Measurements from ENCODE around the gene USP5. TPM values are rescaled to one million over a fixed set of nuclear protein-coding genes. Genes with fewer than 3 reads are reported as not detected.

USP5 gene
- total RNA-seq, 2 donors from 2014 or later = 82.6 to 132 TPM

DNA sequence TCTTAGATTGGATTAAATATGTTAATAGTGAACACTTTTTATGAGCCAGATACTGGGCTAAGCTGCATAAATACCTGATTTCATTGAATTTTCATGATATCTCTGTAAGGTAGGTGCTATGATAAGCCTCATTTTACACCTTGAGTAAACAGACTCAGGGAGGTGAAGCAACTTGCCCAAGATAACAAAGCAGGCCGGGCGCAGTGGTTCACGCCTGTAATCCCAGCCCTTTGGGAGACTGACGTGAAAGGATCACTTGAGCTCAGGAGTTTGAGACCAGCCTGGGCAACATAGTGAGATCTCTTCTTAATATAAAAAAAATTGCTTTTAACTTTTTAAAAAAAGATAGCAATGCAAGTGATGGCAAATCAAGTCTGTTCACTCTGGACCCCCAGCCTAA lies 9.9 kb upstream of the USP5 start:
- H3K27ac ChIP-seq = no peak overlapping the region
- DNase-seq = no peak
- H3K27me3 ChIP-seq = no peaks in the 10 kb centered on the region
- no peaks in the 10 kb centered on the region for H3K4me1 ChIP-seq
- intact Hi-C loops (cut with DNase I) = no loop called here
- H3K36me3 ChIP-seq = no peaks in the 10 kb centered on the region
- H3K9me3 ChIP-seq = no peaks in the 10 kb centered on the region
- no peak overlapping the region for H3K4me3 ChIP-seq
- H3K9ac ChIP-seq (ENCODE audit: low read depth in 2 of 2, low read length in 2 of 2) = no peak overlapping the region
- TF ChIP-seq, protein P1, sequence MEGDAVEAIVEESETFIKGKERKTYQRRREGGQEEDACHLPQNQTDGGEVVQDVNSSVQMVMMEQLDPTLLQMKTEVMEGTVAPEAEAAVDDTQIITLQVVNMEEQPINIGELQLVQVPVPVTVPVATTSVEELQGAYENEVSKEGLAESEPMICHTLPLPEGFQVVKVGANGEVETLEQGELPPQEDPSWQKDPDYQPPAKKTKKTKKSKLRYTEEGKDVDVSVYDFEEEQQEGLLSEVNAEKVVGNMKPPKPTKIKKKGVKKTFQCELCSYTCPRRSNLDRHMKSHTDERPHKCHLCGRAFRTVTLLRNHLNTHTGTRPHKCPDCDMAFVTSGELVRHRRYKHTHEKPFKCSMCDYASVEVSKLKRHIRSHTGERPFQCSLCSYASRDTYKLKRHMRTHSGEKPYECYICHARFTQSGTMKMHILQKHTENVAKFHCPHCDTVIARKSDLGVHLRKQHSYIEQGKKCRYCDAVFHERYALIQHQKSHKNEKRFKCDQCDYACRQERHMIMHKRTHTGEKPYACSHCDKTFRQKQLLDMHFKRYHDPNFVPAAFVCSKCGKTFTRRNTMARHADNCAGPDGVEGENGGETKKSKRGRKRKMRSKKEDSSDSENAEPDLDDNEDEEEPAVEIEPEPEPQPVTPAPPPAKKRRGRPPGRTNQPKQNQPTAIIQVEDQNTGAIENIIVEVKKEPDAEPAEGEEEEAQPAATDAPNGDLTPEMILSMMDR (IDR thresholded peaks at IDR 0.05) = no peak

DNA sequence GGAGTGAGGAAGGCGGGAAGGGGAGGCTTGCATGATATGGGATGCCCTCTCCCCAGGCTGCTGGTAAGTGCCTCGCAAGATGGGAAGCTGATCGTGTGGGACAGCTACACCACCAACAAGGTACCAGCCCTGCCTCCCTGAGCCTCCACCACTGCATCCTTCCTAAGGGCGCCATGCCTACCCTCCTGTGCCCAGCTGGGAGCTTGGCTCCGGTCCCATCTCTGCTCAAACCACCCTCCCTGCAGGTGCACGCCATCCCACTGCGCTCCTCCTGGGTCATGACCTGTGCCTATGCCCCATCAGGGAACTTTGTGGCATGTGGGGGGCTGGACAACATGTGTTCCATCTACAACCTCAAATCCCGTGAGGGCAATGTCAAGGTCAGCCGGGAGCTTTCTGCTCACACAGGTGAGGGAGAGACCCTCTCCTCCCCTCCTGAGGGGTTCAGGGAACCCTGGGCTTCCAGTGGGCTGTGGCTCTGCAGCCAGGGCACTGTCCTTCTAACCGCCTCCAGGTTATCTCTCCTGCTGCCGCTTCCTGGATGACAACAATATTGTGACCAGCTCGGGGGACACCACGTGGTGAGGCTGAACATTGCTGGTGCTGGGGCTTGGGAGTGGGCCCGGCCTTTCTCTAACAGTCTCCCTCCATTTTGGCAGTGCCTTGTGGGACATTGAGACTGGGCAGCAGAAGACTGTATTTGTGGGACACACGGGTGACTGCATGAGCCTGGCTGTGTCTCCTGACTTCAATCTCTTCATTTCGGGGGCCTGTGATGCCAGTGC lies 8.6 kb upstream of the USP5 start:
- Histone ChIP-seq H3K4me3 (no peak overlapping the region), H3K9me3 (no peaks in the 10 kb centered on the region), H3K27ac (no peak overlapping the region), H3K4me1 (no peaks in the 10 kb centered on the region), H3K9ac (ENCODE audit: low read depth in 2 of 2, low read length in 2 of 2) (no peak overlapping the region), H3K36me3 (no peaks in the 10 kb centered on the region), H3K27me3 (no peaks in the 10 kb centered on the region)
- DNase-seq = no peak
- intact Hi-C loops (cut with DNase I) = no loop called here
- TF ChIP-seq, protein P1 (IDR thresholded peaks at IDR 0.05) = no peak

DNA sequence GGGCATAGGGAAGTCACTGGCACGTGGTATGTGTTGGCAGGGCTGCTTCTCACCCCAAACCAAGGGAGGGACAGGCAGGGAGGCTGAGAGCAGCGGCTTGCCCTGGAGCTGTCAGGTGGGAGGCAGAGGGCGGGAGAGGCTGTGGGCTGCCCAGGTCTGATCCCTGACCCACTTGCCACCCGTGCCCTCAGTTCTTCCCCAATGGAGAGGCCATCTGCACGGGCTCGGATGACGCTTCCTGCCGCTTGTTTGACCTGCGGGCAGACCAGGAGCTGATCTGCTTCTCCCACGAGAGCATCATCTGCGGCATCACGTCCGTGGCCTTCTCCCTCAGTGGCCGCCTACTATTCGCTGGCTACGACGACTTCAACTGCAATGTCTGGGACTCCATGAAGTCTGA lies 6.6 kb upstream of the USP5 start:
- DNase-seq = no peak
- intact Hi-C loops (cut with DNase I) = no loop called here
- no peaks in the 10 kb centered on the region for H3K36me3 ChIP-seq

DNA sequence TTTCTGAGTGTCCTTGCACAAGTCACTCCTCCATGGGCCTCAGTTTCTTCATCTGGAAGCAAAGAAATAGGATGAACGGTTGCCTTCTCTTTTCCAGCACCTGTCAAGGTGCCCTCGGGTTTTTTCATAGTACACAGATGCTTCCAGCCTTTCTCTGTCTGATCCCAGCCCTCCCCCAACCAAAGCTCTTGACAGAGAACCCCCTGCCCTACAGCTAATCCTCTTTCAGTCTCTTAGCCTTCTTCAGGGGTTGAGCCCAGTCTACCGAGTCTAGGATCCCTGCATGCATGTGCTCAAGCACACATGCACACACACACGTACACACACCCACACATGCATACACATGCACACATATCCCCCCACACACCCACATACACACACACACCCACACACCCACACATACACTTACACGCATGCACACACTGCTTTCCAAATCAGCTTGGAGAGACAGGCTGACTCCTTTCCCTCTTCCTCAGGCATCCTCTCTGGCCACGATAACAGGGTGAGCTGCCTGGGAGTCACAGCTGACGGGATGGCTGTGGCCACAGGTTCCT lies 5.6 kb upstream of the USP5 start:
- H3K27ac ChIP-seq = no peak overlapping the region
- TF ChIP-seq, protein P1 (IDR thresholded peaks at IDR 0.05) = no peak
- no peaks in the 10 kb centered on the region for H3K36me3 ChIP-seq
- DNase-seq = no peak
- intact Hi-C loops (cut with DNase I) = no loop called here
- H3K4me1 ChIP-seq = peaks cover 3% of the 10 kb centered on the region
- no peaks in the 10 kb centered on the region for H3K27me3 ChIP-seq
- no peaks in the 10 kb centered on the region for H3K9me3 ChIP-seq
- no peak overlapping the region for H3K9ac ChIP-seq (ENCODE audit: low read depth in 2 of 2, low read length in 2 of 2)
- H3K4me3 ChIP-seq = no peak overlapping the region

More for the DNA sequence above, 6.6 kb upstream of the USP5 start:
- TF ChIP-seq, protein P1 (IDR thresholded peaks at IDR 0.05) = no peak
- H3K4me3 ChIP-seq = no peak overlapping the region
- H3K4me1 ChIP-seq = peaks cover 3% of the 10 kb centered on the region
- H3K9me3 ChIP-seq = no peaks in the 10 kb centered on the region
- H3K9ac ChIP-seq (ENCODE audit: low read depth in 2 of 2, low read length in 2 of 2) = no peak overlapping the region
- H3K27me3 ChIP-seq = no peaks in the 10 kb centered on the region
- H3K27ac ChIP-seq = no peak overlapping the region

DNA sequence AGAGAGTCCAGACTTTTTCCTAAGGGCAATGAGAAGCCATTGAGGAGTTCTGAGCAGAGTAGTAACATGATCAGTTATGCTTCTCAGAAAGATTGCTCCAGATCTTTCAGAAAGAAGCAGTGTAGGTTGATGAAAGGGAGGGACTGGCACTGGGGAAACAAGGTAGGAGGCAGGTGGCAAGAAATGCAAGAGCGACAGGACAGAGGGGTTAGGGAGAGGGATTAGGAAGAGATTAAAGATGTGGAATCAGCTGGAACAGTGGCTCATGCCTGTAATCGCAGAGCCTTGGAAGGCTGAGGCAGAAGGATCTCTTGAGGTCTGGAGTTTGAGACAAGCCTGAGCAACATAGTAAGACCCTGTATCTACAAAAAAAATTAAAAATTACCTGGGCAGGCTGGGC lies 4.3 kb upstream of the USP5 start:
- no peak for DNase-seq
- Histone ChIP-seq H3K9ac (ENCODE audit: low read depth in 2 of 2, low read length in 2 of 2) (no peak overlapping the region), H3K36me3 (no peaks in the 10 kb centered on the region), H3K4me1 (peaks cover 3% of the 10 kb centered on the region), H3K27ac (no peak overlapping the region), H3K9me3 (no peaks in the 10 kb centered on the region), H3K27me3 (no peaks in the 10 kb centered on the region), H3K4me3 (no peak overlapping the region)
- TF ChIP-seq, protein P1 (IDR thresholded peaks at IDR 0.05) = no peak
- intact Hi-C loops (cut with DNase I) = no loop called here
